Cerebellar nuclear complex (tissue), 1 donor: ENCODE results near the gene ZNF594.
"Not testable (repeated sequence)": the region's sequence is repeated elsewhere in the genome, so short reads cannot be mapped to it uniquely, and the experiment has no call there.

ENCODE experiments used
- DNase-seq, 2 experiments: peaks; one replicate each; lab custom pipeline; 2025; lab: John Stamatoyannopoulos, UW

The ZNF594 gene

GRCh38 chr17:5136580-5137412 lies 54.9 kb downstream of the ZNF594 start:
- not testable (repeated sequence) for DNase-seq

GRCh38 chr17:5135726-5136579 lies 55.7 kb downstream of the ZNF594 start:
- DNase-seq = no peak

- not testable (repeated sequence) for DNase-seq
Observed at GRCh38 chr17:5135131-5135712, 56.4 kb downstream of the ZNF594 start.

GRCh38 chr17:5134571-5134970 lies 57.1 kb downstream of the ZNF594 start:
- not testable (repeated sequence) for DNase-seq

- not testable (repeated sequence) for DNase-seq
Observed at GRCh38 chr17:5133961-5134360, 57.7 kb downstream of the ZNF594 start.

GRCh38 chr17:5133311-5133710 lies 58.4 kb downstream of the ZNF594 start:
- DNase-seq = no peak

- not testable (repeated sequence) for DNase-seq
Observed at GRCh38 chr17:5132503-5133225, 59.0 kb downstream of the ZNF594 start.

GRCh38 chr17:5131799-5132502 lies 59.7 kb downstream of the ZNF594 start:
- DNase-seq = not testable (repeated sequence)

- no peak for DNase-seq
Observed at GRCh38 chr17:5131146-5131715, 60.4 kb downstream of the ZNF594 start.

- DNase-seq = not testable (repeated sequence)
Observed at GRCh38 chr17:5130687-5131086, 61.0 kb downstream of the ZNF594 start.

- not testable (repeated sequence) for DNase-seq
Observed at GRCh38 chr17:5130261-5130660, 61.4 kb downstream of the ZNF594 start.

GRCh38 chr17:5129770-5130169 lies 61.9 kb downstream of the ZNF594 start:
- not testable (repeated sequence) for DNase-seq
